ENCODE measurements around the gene POU3F1.
"Not testable (repeated sequence)": the region's sequence is repeated elsewhere in the genome, so short reads cannot be mapped to it uniquely, and the experiment has no call there.

Gene POU3F1

GRCh38 chr1:38046884-38047602 is 450 bp upstream of the POU3F1 start:
- DNase-seq, result peak; percentile 73 to 77

GRCh38 chr1:38045401-38046332 is 926 bp downstream of the POU3F1 start:
- DNase-seq, result no peak

- no peak for DNase-seq
Observed at GRCh38 chr1:38044221-38045215, 2.1 kb downstream of the POU3F1 start.

GRCh38 chr1:38043036-38043747 is 3.4 kb downstream of the POU3F1 start:
- no peak for DNase-seq

- no peak for DNase-seq
Observed at GRCh38 chr1:38041936-38042834, 4.4 kb downstream of the POU3F1 start.

- no peak for DNase-seq
Observed at GRCh38 chr1:38039331-38040088, 7.1 kb downstream of the POU3F1 start.

GRCh38 chr1:38038861-38039260 is 7.7 kb downstream of the POU3F1 start:
- no peak for DNase-seq

- no peak for DNase-seq
Observed at GRCh38 chr1:38037221-38037939, 9.2 kb downstream of the POU3F1 start.

- DNase-seq, result no peak
Observed at GRCh38 chr1:38034871-38035270, 11.7 kb downstream of the POU3F1 start.

- DNase-seq, result not testable (repeated sequence)
Observed at GRCh38 chr1:38032992-38033391, 13.6 kb downstream of the POU3F1 start.

- no peak for DNase-seq
Observed at GRCh38 chr1:38031513-38031866, 15.1 kb downstream of the POU3F1 start.

GRCh38 chr1:38030596-38031512 is 15.7 kb downstream of the POU3F1 start:
- DNase-seq, result no peak

- peak; percentile 55 to 63 for DNase-seq
Observed at GRCh38 chr1:38029685-38030511, 16.7 kb downstream of the POU3F1 start.

GRCh38 chr1:38029081-38029681 is 17.4 kb downstream of the POU3F1 start:
- no peak for DNase-seq

- DNase-seq, result no peak
Observed at GRCh38 chr1:38028671-38029070, 17.9 kb downstream of the POU3F1 start.

- DNase-seq, result peak in 1 of 2 donors; percentile 48
Observed at GRCh38 chr1:38028105-38028591, 18.4 kb downstream of the POU3F1 start.

All from activated CD4-positive, alpha-beta T cell treated with anti-CD3 and anti-CD28 coated beads for 4 hours (primary cell).